Gastrocnemius medialis (tissue), 4 donors: ENCODE data around the gene DNAJB13.

Experiments used
- CTCF ChIP-seq, 5 experiments: fragments of 450-650 bp in 3 of 5; fragments of 200-600 bp in 2 of 5; sonication (generic) in 2 of 5; IDR thresholded peaks in 4 of 5; conservative IDR thresholded peaks in 1 of 5; 1 replicate in 4 of 5; 2 replicates in 1 of 5; pipeline ENCODE4 v1.5.1; 2016 to 2019; ENCODE audit warnings: antibody characterized with exemption in 5 of 5, mild to moderate bottlenecking in 3 of 5, moderate library complexity in 3 of 5
- POLR2A ChIP-seq, 2 donors: fragments of 450-650 bp; IDR thresholded peaks; one replicate each; pipeline ENCODE4 v1.6.1; 2017; ENCODE audit warnings: antibody characterized with exemption in 2 of 2, mild to moderate bottlenecking in 2 of 2, moderate library complexity in 2 of 2

- TF ChIP-seq POLR2A (IDR thresholded peaks at IDR 0.05) (no peak), CTCF (IDR thresholded peaks at IDR 0.05 in 4 of 5, conservative IDR thresholded peaks at IDR 0.05 in 1 of 5) (no peak)
Observed at GRCh38 chr11:73931951-73932350, 18.9 kb upstream of the DNAJB13 start.
